ENCODE results near the gene PASK. TPM values are rescaled to one million over a fixed set of nuclear protein-coding genes. Genes with fewer than 3 reads are reported as not detected.

PASK gene
- total RNA-seq, 1 experiment from 2014 or later: 80.9 TPM

GRCh38 chr2:241178961-241179360 lies 29.7 kb upstream of the PASK start (continued):
- TF ChIP-seq PRDM15 (CRISPR knock-in tag; IDR thresholded peaks at IDR 0.05) (no peak), CTCF (IDR thresholded peaks at IDR 0.05) (no peak), HMGXB4 (CRISPR knock-in tag; IDR thresholded peaks at IDR 0.05) (no peak), ZNF425 (CRISPR knock-in tag; conservative IDR thresholded peaks at IDR 0.05) (no peak)
- TF ChIP-seq, protein P1, sequence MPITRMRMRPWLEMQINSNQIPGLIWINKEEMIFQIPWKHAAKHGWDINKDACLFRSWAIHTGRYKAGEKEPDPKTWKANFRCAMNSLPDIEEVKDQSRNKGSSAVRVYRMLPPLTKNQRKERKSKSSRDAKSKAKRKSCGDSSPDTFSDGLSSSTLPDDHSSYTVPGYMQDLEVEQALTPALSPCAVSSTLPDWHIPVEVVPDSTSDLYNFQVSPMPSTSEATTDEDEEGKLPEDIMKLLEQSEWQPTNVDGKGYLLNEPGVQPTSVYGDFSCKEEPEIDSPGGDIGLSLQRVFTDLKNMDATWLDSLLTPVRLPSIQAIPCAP (CRISPR knock-in tag; IDR thresholded peaks at IDR 0.05): no peak
- TF ChIP-seq, protein P2, sequence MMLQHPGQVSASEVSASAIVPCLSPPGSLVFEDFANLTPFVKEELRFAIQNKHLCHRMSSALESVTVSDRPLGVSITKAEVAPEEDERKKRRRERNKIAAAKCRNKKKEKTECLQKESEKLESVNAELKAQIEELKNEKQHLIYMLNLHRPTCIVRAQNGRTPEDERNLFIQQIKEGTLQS (CRISPR knock-in tag; conservative IDR thresholded peaks at IDR 0.05): no peak

DNA sequence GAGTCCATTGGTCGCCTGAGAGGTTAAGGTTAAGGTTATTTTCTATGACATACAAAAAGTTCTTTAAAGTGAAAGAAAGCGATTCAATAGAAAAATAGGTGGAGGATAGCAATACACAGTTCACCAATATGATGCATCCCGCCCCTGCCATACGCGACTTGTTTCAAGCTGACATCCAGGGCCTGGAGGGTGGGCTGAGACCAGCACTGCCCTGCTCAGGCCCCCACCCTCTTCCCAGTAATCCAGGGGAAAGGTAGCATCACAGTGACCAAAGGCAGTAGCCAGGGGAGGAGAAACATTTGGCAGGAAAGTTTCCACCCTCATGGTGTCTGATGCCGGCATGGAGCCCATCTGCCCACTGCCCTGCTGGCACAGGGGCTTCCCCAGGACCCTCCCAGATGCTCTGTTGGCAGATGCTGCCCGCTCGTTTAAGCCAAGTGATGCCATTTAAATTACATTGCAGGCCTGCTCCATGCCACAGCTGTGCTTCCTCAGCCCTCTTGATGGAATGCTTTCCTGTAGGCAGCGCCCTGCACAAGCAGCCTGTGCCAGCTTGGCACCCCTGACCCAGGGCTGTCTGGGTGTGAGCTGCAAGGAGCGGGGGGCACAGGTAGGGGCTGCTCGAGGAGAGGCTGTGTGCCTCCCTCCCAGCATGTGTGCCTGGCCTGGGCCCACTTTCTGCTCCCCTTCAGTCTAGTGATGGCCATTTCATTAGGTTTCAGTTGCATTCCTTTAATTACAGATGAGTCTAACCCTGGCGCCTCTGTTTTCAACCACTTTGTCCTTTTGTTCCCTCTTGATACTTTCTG lies 28.5 kb upstream of the PASK start:
- CTCF ChIA-PET: no interaction called here
- no peak for DNase-seq (ENCODE audit: low spot score)
- 0 out of 2 replicates have a peak, but pooled peaks cover 5% of the 10 kb centered on the region for H3K4me1 Mint-ChIP-seq
- H3K4me3 Mint-ChIP-seq: no peak overlapping the region
- no peaks in the 10 kb centered on the region for H3K27me3 Mint-ChIP-seq (ENCODE audit: low read depth)
- H3K9me3 Mint-ChIP-seq: no peaks in the 10 kb centered on the region
- POLR2A ChIA-PET: no interaction called here
- no peak overlapping the region for H3K27ac Mint-ChIP-seq
- H3K36me3 Mint-ChIP-seq: peaks cover 12% of the 10 kb centered on the region
- no peak for ATAC-seq
- no peak for TF ChIP-seq NFYB (CRISPR knock-in tag; conservative IDR thresholded peaks at IDR 0.05; ENCODE audit: low read depth)
- TF ChIP-seq IRF2 (CRISPR knock-in tag; IDR thresholded peaks at IDR 0.05; ENCODE audit: borderline replicate concordance, low read depth): no peak
- no peak for TF ChIP-seq USF2 (CRISPR knock-in tag; IDR thresholded peaks at IDR 0.05)
- no peak for TF ChIP-seq HMGA2 (CRISPR knock-in tag; IDR thresholded peaks at IDR 0.05)
- no peak for TF ChIP-seq ZMAT4 (CRISPR knock-in tag; IDR thresholded peaks at IDR 0.05)
- no peak for TF ChIP-seq EMX1 (CRISPR knock-in tag; IDR thresholded peaks at IDR 0.05)
- TF ChIP-seq ZNF317 (CRISPR knock-in tag; IDR thresholded peaks at IDR 0.05; ENCODE audit: borderline replicate concordance, low read depth): no peak
- no peak for TF ChIP-seq NR3C1 (CRISPR knock-in tag; conservative IDR thresholded peaks at IDR 0.05; ENCODE audit: low read depth)
- no peak for TF ChIP-seq NR2C2 (CRISPR knock-in tag; IDR thresholded peaks at IDR 0.05)
- TF ChIP-seq TEAD4 (CRISPR knock-in tag; IDR thresholded peaks at IDR 0.05): no peak
- TF ChIP-seq, protein P3, sequence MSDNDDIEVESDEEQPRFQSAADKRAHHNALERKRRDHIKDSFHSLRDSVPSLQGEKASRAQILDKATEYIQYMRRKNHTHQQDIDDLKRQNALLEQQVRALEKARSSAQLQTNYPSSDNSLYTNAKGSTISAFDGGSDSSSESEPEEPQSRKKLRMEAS (CRISPR knock-in tag; IDR thresholded peaks at IDR 0.05): no peak
- TF ChIP-seq, protein P1 (CRISPR knock-in tag; IDR thresholded peaks at IDR 0.05): no peak
- TF ChIP-seq MXD4 (CRISPR knock-in tag; IDR thresholded peaks at IDR 0.05; ENCODE audit: borderline replicate concordance): no peak
- TF ChIP-seq, protein P4, sequence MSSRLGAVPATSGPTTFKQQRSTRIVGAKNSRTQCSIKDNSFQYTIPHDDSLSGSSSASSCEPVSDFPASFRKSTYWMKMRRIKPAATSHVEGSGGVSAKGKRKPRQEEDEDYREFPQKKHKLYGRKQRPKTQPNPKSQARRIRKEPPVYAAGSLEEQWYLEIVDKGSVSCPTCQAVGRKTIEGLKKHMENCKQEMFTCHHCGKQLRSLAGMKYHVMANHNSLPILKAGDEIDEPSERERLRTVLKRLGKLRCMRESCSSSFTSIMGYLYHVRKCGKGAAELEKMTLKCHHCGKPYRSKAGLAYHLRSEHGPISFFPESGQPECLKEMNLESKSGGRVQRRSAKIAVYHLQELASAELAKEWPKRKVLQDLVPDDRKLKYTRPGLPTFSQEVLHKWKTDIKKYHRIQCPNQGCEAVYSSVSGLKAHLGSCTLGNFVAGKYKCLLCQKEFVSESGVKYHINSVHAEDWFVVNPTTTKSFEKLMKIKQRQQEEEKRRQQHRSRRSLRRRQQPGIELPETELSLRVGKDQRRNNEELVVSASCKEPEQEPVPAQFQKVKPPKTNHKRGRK (CRISPR knock-in tag; IDR thresholded peaks at IDR 0.05; ENCODE audit: borderline replicate concordance): no peak
- TF ChIP-seq GABPB1 (CRISPR knock-in tag; IDR thresholded peaks at IDR 0.05): no peak
